ENCODE data around the gene PTPN14. TPM values are rescaled to one million over a fixed set of nuclear protein-coding genes. Genes with fewer than 3 reads are reported as not detected.
A peak's percentile ranks its signal among the peaks of the same experiment; 100 is the strongest.

PTPN14 gene
- total and polyA plus RNA-seq, 2 of the 8 experiments (the other 6 are each of a cell fraction or from before 2014, with no cell fraction given): 14.4 to 93.6 TPM

DNA sequence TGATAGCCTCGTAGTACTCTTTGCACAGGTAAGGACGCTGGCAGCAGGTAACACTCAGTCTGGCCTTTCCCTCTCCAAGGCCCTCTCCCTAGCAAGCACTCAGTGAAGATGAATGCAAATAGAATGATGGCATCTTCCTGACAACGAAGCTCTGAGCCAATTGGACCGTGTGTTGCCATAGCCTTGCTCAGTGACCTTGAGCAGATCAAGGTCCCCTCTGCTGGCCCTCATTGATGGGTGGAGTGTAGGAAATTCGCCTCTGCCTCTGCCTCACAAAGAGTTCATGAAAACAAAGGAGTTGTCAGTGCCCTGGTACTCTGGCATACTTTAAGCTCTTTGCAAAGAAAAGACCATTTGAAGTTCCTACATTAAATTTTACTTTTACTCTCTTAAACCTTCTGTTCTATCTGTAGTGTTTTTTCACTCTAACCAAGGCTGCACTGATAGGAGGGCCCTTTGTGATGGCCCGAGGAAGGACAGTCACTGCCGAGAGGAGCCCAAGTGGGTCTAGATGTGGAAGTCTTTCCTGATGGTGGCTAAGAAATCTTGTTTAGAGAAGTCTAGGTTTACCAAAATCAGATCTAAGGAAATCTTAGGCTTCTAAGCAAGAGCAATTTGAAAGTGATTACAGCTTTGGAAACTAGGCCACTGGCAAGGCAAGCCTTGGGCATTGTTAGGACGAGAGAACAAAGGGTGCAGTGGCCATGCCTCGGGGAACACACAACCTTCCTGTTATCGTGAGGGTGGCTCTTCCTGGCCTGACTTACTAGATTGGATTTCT lies 232.3 kb downstream of the PTPN14 start:
- Histone ChIP-seq H3K4me3 (ENCODE audit: extremely low read depth in 1 of 4, insufficient read depth in 2 of 4, low read depth in 3 of 4, low read length in 4 of 4) (no peak overlapping the region), H3K9ac (replicated peaks in 1 of 4; ENCODE audit: extremely low read depth in 1 of 4, low read depth in 3 of 4, low read length in 3 of 4) (no peak overlapping the region), H2BK15ac (ENCODE audit: low read length) (peak overlapping the region; percentile 36; the same call in 1 of the 2 replicates), H3K36me3 (ENCODE audit: control insufficient read depth in 2 of 4, insufficient read depth in 4 of 4, low read length in 3 of 4) (no peaks in the 10 kb centered on the region; a peak in 1 of 8 replicates), H3K14ac (ENCODE audit: insufficient read length) (no peak overlapping the region), H3K27ac (ENCODE audit: low read depth, low read length) (no peak overlapping the region), H4K20me1 (replicated peaks in 1 of 2; ENCODE audit: control insufficient read depth in 1 of 2, insufficient read depth in 2 of 2, low read length in 2 of 2) (peaks cover 0 to 2% of the 10 kb centered on the region in 2 experiments), H3K9me3 (ENCODE audit: insufficient read depth in 2 of 2, low read depth in 1 of 2, low read length in 1 of 2) (no peaks in the 10 kb centered on the region), H2BK12ac (ENCODE audit: low read depth, low read length) (peak overlapping the region; percentile 82), H4K8ac (ENCODE audit: extremely low read depth, insufficient read depth, low read length) (no peak overlapping the region), H3K18ac (ENCODE audit: extremely low read depth, low read length) (no peak overlapping the region; the same call in 1 of the 2 replicates), H3K79me2 (ENCODE audit: control insufficient read depth in 1 of 2, insufficient read depth in 2 of 2, low read length in 2 of 2) (no peaks in the 10 kb centered on the region), H2BK5ac (ENCODE audit: low read depth, low read length) (no peak overlapping the region), H3K4me2 (ENCODE audit: insufficient read depth in 1 of 2, low read depth in 2 of 2, low read length in 2 of 2) (peak overlapping the region in 1 of 2 experiments; percentile 33; a peak in 2 of 4 replicates), H2AFZ (ENCODE audit: low read length) (no peak overlapping the region), H2BK20ac (ENCODE audit: low read length) (peak overlapping the region; percentile 73; the same call in 1 of the 2 replicates), H4K5ac (ENCODE audit: insufficient read length, low read depth, low read length) (no peak overlapping the region), H2BK120ac (replicated peaks; ENCODE audit: low read depth, low read length) (no peak overlapping the region), H3K23ac (ENCODE audit: insufficient read length) (no peak overlapping the region), H2AK5ac (ENCODE audit: low read depth, low read length) (peak overlapping the region; percentile 47; the same call in 1 of the 2 replicates), H3K27me3 (replicated peaks in 1 of 4; ENCODE audit: control insufficient read depth in 3 of 4, extremely low read depth in 1 of 4, insufficient read depth in 3 of 4, low read length in 3 of 4) (peaks cover 20 to 43% (median 34%) of the 10 kb centered on the region in 4 experiments; a peak in 6 of 7 replicates), H3K4ac (replicated peaks; ENCODE audit: insufficient read length, low read depth, low read length) (no peak overlapping the region), H3K4me1 (replicated peaks in 1 of 4; ENCODE audit: control insufficient read depth in 3 of 4, insufficient read depth in 4 of 4, low read length in 3 of 4) (peaks cover 3 to 17% (median 9%) of the 10 kb centered on the region in 4 experiments; a peak in 6 of 7 replicates), H4K91ac (replicated peaks; ENCODE audit: insufficient read length, low read length) (peak overlapping the region; percentile 51), H3K79me1 (ENCODE audit: low read depth, low read length) (no peaks in the 10 kb centered on the region), H3K56ac (replicated peaks; ENCODE audit: insufficient read length, low read depth, low read length) (no peak overlapping the region), H3K23me2 (ENCODE audit: low read depth, low read length) (no peaks in the 10 kb centered on the region)
- POLR2A ChIA-PET (ENCODE audit: partially characterized antibody): interaction anchor here (0.8 to 1.1 kb wide), 3 partner anchors 57 to 266 kb away, joined by 3 to 4 read pairs (median 3); no protein-coding TSS in a partner anchor
- CTCF ChIA-PET (ENCODE audit: partially characterized antibody): interaction anchor here (0.8 to 12.6 kb wide), 17 partner anchors 11 to 112 kb away, joined by 3 to 262 read pairs (median 5); no protein-coding TSS in a partner anchor
- 82% methylated on average over 10 of the region's 10 CpGs; no CpG with 5 or more reads in 1 of the 2 experiments for WGBS, 2 experiments (ENCODE audit: extremely low coverage in 1 of 2, insufficient coverage in 1 of 2, insufficient read length in 1 of 2, insufficient replicate concordance in 2 of 2, low coverage in 1 of 2, low lambda C conversion rate in 2 of 2, missing lambda C conversion rate in 1 of 2)
- TF ChIP-seq BRCA1 (IDR thresholded peaks at IDR 0.05; ENCODE audit: low read depth, low read length): no peak
- no peak for TF ChIP-seq KDM5A (IDR thresholded peaks at IDR 0.05; ENCODE audit: low read length)
- TF ChIP-seq, protein P1, sequence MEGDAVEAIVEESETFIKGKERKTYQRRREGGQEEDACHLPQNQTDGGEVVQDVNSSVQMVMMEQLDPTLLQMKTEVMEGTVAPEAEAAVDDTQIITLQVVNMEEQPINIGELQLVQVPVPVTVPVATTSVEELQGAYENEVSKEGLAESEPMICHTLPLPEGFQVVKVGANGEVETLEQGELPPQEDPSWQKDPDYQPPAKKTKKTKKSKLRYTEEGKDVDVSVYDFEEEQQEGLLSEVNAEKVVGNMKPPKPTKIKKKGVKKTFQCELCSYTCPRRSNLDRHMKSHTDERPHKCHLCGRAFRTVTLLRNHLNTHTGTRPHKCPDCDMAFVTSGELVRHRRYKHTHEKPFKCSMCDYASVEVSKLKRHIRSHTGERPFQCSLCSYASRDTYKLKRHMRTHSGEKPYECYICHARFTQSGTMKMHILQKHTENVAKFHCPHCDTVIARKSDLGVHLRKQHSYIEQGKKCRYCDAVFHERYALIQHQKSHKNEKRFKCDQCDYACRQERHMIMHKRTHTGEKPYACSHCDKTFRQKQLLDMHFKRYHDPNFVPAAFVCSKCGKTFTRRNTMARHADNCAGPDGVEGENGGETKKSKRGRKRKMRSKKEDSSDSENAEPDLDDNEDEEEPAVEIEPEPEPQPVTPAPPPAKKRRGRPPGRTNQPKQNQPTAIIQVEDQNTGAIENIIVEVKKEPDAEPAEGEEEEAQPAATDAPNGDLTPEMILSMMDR (IDR thresholded peaks at IDR 0.05; ENCODE audit: control extremely low read depth in 1 of 3, insufficient read depth in 1 of 3, low read depth in 1 of 3, low read length in 3 of 3): no peak
- no peak for TF ChIP-seq ZNF274 (IDR thresholded peaks at IDR 0.05; ENCODE audit: borderline replicate concordance, extremely low read depth, low read length)
- no peak for TF ChIP-seq KDM1A (IDR thresholded peaks at IDR 0.05; ENCODE audit: borderline replicate concordance, low read length)
- DNase-seq (ENCODE audit: low read depth in 1 of 2, low spot score in 2 of 2): peak in 1 of 2 experiments; percentile 30
- peak; percentile 28 for FAIRE-seq
